ENCODE results near the gene ACTR3C.
"Not testable (repeated sequence)": the region's sequence is repeated elsewhere in the genome, so short reads cannot be mapped to it uniquely, and the experiment has no call there.

The ACTR3C gene

GRCh38 chr7:150311711-150312110 is 11.6 kb downstream of the ACTR3C start:
- no peak overlapping the region for H3K4me3 ChIP-seq (ENCODE audit: low read depth, low read length)
- TF ChIP-seq CTCF (conservative IDR thresholded peaks at IDR 0.05; ENCODE audit: low read depth, low read length) = no peak
- DNase-seq (ENCODE audit: low read depth) = peak; percentile 18

- no peak for DNase-seq (ENCODE audit: low read depth)
- TF ChIP-seq CTCF (conservative IDR thresholded peaks at IDR 0.05; ENCODE audit: low read depth, low read length) = no peak
- no peak overlapping the region for H3K4me3 ChIP-seq (ENCODE audit: low read depth, low read length)
These were observed 12.2 kb downstream of the ACTR3C start for GRCh38 chr7:150311146-150311545.

- DNase-seq (ENCODE audit: low read depth) = no peak
- TF ChIP-seq CTCF (conservative IDR thresholded peaks at IDR 0.05; ENCODE audit: low read depth, low read length) = no peak
- no peak overlapping the region for H3K4me3 ChIP-seq (ENCODE audit: low read depth, low read length)
These were observed 14.8 kb downstream of the ACTR3C start for GRCh38 chr7:150308575-150308974.

- TF ChIP-seq CTCF (conservative IDR thresholded peaks at IDR 0.05; ENCODE audit: low read depth, low read length) = no peak
- H3K4me3 ChIP-seq (ENCODE audit: low read depth, low read length) = no peak overlapping the region
- DNase-seq (ENCODE audit: low read depth) = no peak
These were observed 15.4 kb downstream of the ACTR3C start for GRCh38 chr7:150307904-150308303.

GRCh38 chr7:150307129-150307528 is 16.2 kb downstream of the ACTR3C start:
- DNase-seq (ENCODE audit: low read depth) = no peak
- no peak overlapping the region for H3K4me3 ChIP-seq (ENCODE audit: low read depth, low read length)
- TF ChIP-seq CTCF (conservative IDR thresholded peaks at IDR 0.05; ENCODE audit: low read depth, low read length) = no peak

GRCh38 chr7:150306377-150306776 is 17.0 kb downstream of the ACTR3C start:
- not testable (repeated sequence) for H3K4me3 ChIP-seq (ENCODE audit: low read depth, low read length); DNase-seq (ENCODE audit: low read depth)

GRCh38 chr7:150305903-150306284 is 17.5 kb downstream of the ACTR3C start:
- H3K4me3 ChIP-seq (ENCODE audit: low read depth, low read length) = not testable (repeated sequence)
- DNase-seq (ENCODE audit: low read depth) = peak; percentile 16

- not testable (repeated sequence) for H3K4me3 ChIP-seq (ENCODE audit: low read depth, low read length); DNase-seq (ENCODE audit: low read depth)
These were observed 18.0 kb downstream of the ACTR3C start for GRCh38 chr7:150305259-150305902.

GRCh38 chr7:150304499-150305258 is 18.7 kb downstream of the ACTR3C start:
- not testable (repeated sequence) for H3K4me3 ChIP-seq (ENCODE audit: low read depth, low read length); DNase-seq (ENCODE audit: low read depth)

GRCh38 chr7:150302908-150303310 is 20.4 kb downstream of the ACTR3C start:
- H3K4me3 ChIP-seq (ENCODE audit: low read depth, low read length) = not testable (repeated sequence)
- DNase-seq (ENCODE audit: low read depth) = peak; percentile 42

GRCh38 chr7:150297978-150298377 is 25.4 kb downstream of the ACTR3C start:
- not testable (repeated sequence) for DNase-seq (ENCODE audit: low read depth); H3K4me3 ChIP-seq (ENCODE audit: low read depth, low read length)

- not testable (repeated sequence) for DNase-seq (ENCODE audit: low read depth)
These were observed 26.5 kb downstream of the ACTR3C start for GRCh38 chr7:150296802-150297201.

GRCh38 chr7:150295614-150296013 is 27.7 kb downstream of the ACTR3C start:
- H3K4me3 ChIP-seq (ENCODE audit: low read depth, low read length); DNase-seq (ENCODE audit: low read depth): not testable (repeated sequence)

More at GRCh38 chr7:150296802-150297201, 26.5 kb downstream of the ACTR3C start:
- not testable (repeated sequence) for H3K4me3 ChIP-seq (ENCODE audit: low read depth, low read length)

Data from choroid plexus epithelial cell (primary cell).